HepG2 (cell line): Measurements from ENCODE around the gene SMNDC1. TPM values are rescaled to one million over a fixed set of nuclear protein-coding genes. Genes with fewer than 3 reads are reported as not detected.

Source experiments
- ARID2 ChIP-seq: sonication (generic); formaldehyde crosslinking; IDR thresholded peaks from 2 replicates; pipeline ENCODE4 v1.8.1; 2022; ENCODE audit warnings: mild to moderate bottlenecking, missing genetic modification reagents, borderline replicate concordance
- DPF2 ChIP-seq: sonication (generic); formaldehyde crosslinking; IDR thresholded peaks from 2 replicates; pipeline ENCODE4 v1.4.0; 2020; ENCODE audit warnings: mild to moderate bottlenecking, low read depth, missing genetic modification reagents, borderline replicate concordance
- ELF1 ChIP-seq: sonication (generic); formaldehyde crosslinking; IDR thresholded peaks from 2 replicates; pipeline ENCODE4 v1.4.0; 2020; ENCODE audit warnings: missing genetic modification reagents
- HOXA5 ChIP-seq: sonication (generic); formaldehyde crosslinking; IDR thresholded peaks from 2 replicates; pipeline ENCODE4 v1.4.0; 2020; ENCODE audit warnings: missing genetic modification reagents
- POLR2AphosphoS2 ChIP-seq: IDR thresholded peaks from 2 replicates; pipeline ENCODE4 v1.6.1; 2011; ENCODE audit warnings: low read depth, low read length, improper control_type of control experiment
- REXO4 ChIP-seq: sonication (generic); formaldehyde crosslinking; IDR thresholded peaks from 2 replicates; pipeline ENCODE4 v1.8.0; 2022; ENCODE audit warnings: missing genetic modification reagents, mild to moderate bottlenecking, borderline replicate concordance
- RFXAP ChIP-seq: sonication (generic); formaldehyde crosslinking; IDR thresholded peaks from 2 replicates; pipeline ENCODE4 v1.4.0; 2020; ENCODE audit warnings: missing genetic modification reagents, borderline replicate concordance
- SALL2 ChIP-seq: sonication (generic); formaldehyde crosslinking; IDR thresholded peaks from 2 replicates; pipeline ENCODE4 v1.8.1; 2023; ENCODE audit warnings: mild to moderate bottlenecking, missing genetic modification reagents, inconsistent platforms
- SAP130 ChIP-seq: IDR thresholded peaks from 2 replicates; pipeline ENCODE4 v1.6.1; 2016; ENCODE audit warnings: low read depth
- STAG1 ChIP-seq: sonication (generic); formaldehyde crosslinking; IDR thresholded peaks from 2 replicates; pipeline ENCODE4 v1.4.0; 2020; ENCODE audit warnings: missing genetic modification reagents
- ZFP90 ChIP-seq: sonication (generic); formaldehyde crosslinking; IDR thresholded peaks from 2 replicates; pipeline ENCODE4 v1.8.0; 2022; ENCODE audit warnings: missing genetic modification reagents, mild to moderate bottlenecking, inconsistent platforms, borderline replicate concordance
- ZNF207 ChIP-seq: fragments of 450-650 bp; IDR thresholded peaks from 2 replicates; pipeline ENCODE4 v1.6.1; 2016; ENCODE audit warnings: antibody characterized with exemption, borderline replicate concordance
- ZNF230 ChIP-seq: sonication (generic); formaldehyde crosslinking; IDR thresholded peaks from 2 replicates; pipeline ENCODE4 v1.4.0; 2020; ENCODE audit warnings: mild to moderate bottlenecking, missing genetic modification reagents
- ZNF792 ChIP-seq: IDR thresholded peaks from 2 replicates; pipeline ENCODE4 v1.6.1; 2016
- polyA plus RNA-seq, 8 experiments: library from polyadenylated mRNA; depleted of rRNA in 3 of 8; stranded (reverse) in 7 of 8; unstranded in 1 of 8; fragments of >200 nt; fragmentation: Illumina TruSeq in 4 of 8; extraction: Trizol in 4 of 8; gene quantifications; 2 replicates each; pipeline versions ENCODE4 v1.2.1 to v1.2.3, GENCODE V29; 2011 to 2016; ENCODE audit warnings: low read depth in 4 of 8, missing spikeins in 1 of 8, mixed read lengths in 1 of 8; ENCODE audit not compliant: insufficient read depth in 1 of 8
- total RNA-seq, 5 experiments: library from RNA; depleted of rRNA; stranded (reverse); fragments of >200 nt; fragmentation: Illumina TruSeq; extraction: Trizol; gene quantifications; 2 replicates each; pipeline ENCODE4 v1.2.3, GENCODE V29; 2016; ENCODE audit warnings: low read depth in 1 of 5
- TF ChIP-seq, protein P1 (sequence below): sonication (generic); formaldehyde crosslinking; IDR thresholded peaks from 2 replicates; pipeline ENCODE4 v1.5.0; 2020; ENCODE audit warnings: mild to moderate bottlenecking, missing genetic modification reagents, moderate library complexity
- TF ChIP-seq, protein P2 (sequence below): fragments of 450-650 bp; IDR thresholded peaks from 2 replicates; pipeline ENCODE4 v1.6.1; 2017
- TF ChIP-seq, protein P3 (sequence below): sonication (generic); formaldehyde crosslinking; IDR thresholded peaks from 2 replicates; pipeline ENCODE4 v1.4.0; 2020; ENCODE audit warnings: missing genetic modification reagents, borderline replicate concordance
- TF ChIP-seq, protein P4 (sequence below): sonication (generic); formaldehyde crosslinking; IDR thresholded peaks from 2 replicates; pipeline ENCODE4 v1.4.0; 2020; ENCODE audit warnings: missing genetic modification reagents
- TF ChIP-seq, protein P5 (sequence below), 2 experiments: sonication (generic) in 1 of 2; formaldehyde crosslinking in 1 of 2; IDR thresholded peaks; 2 replicates each; pipeline versions ENCODE4 v1.4.0 to v1.6.1; 2018 to 2020; ENCODE audit warnings: missing genetic modification reagents in 2 of 2, borderline replicate concordance in 1 of 2, low read depth in 1 of 2, mild to moderate bottlenecking in 1 of 2, missing biosample characterization in 1 of 2

SMNDC1 gene
- total and polyA plus RNA-seq, 2 of the 13 experiments (the other 11 are each of a cell fraction or from before 2014, with no cell fraction given): 7.8 to 8.9 TPM

DNA sequence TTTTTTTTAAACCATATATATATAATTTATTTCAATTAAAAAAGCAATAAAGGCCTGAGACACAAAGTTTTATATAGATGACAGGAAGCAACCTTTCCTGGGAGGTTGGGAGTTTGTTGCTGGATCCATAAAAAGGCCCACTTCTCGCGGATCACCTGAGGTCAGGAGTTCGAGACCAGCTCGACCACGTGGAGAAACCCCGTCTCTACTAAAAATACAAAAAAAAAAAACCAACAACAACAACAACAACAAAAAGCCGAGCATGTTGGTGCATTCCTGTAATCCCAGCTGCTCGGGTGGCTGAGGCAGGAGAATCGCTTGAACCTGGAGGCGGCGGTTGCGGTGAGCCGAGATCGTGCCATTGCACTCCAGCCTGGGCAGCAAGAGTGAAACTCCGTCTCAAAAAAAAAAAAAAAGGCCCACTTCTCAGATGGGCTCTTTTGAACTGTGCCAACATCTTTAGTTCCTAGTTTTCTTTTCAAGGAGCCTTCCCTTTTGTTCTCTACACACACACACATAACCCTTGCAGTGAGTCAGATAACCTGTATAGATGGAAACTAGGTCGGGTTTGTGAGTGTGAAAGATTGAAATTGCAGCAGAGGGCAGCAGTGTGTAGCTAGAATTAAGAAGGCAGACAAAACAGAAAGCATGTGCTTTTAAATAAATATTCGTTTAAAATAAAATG, 1.2 kb upstream of the SMNDC1 start (continued):
- TF ChIP-seq, protein P1, sequence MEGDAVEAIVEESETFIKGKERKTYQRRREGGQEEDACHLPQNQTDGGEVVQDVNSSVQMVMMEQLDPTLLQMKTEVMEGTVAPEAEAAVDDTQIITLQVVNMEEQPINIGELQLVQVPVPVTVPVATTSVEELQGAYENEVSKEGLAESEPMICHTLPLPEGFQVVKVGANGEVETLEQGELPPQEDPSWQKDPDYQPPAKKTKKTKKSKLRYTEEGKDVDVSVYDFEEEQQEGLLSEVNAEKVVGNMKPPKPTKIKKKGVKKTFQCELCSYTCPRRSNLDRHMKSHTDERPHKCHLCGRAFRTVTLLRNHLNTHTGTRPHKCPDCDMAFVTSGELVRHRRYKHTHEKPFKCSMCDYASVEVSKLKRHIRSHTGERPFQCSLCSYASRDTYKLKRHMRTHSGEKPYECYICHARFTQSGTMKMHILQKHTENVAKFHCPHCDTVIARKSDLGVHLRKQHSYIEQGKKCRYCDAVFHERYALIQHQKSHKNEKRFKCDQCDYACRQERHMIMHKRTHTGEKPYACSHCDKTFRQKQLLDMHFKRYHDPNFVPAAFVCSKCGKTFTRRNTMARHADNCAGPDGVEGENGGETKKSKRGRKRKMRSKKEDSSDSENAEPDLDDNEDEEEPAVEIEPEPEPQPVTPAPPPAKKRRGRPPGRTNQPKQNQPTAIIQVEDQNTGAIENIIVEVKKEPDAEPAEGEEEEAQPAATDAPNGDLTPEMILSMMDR (CRISPR knock-in tag): peak; percentile 69
- TF ChIP-seq SAP130 (CRISPR knock-in tag) (0 out of 2 replicates have a peak, but pooled peaks have one; percentile 35), ARID2 (CRISPR knock-in tag) (no peak), SALL2 (CRISPR knock-in tag) (no peak), REXO4 (CRISPR knock-in tag) (no peak), ELF1 (no peak), POLR2AphosphoS2 (no peak), RFXAP (CRISPR knock-in tag) (no peak), DPF2 (no peak), ZFP90 (no peak), HOXA5 (no peak), ZNF230 (CRISPR knock-in tag) (no peak), ZNF792 (CRISPR knock-in tag) (no peak), STAG1 (CRISPR knock-in tag) (peak; percentile 66), ZNF207 (no peak)
- TF ChIP-seq, protein P2, sequence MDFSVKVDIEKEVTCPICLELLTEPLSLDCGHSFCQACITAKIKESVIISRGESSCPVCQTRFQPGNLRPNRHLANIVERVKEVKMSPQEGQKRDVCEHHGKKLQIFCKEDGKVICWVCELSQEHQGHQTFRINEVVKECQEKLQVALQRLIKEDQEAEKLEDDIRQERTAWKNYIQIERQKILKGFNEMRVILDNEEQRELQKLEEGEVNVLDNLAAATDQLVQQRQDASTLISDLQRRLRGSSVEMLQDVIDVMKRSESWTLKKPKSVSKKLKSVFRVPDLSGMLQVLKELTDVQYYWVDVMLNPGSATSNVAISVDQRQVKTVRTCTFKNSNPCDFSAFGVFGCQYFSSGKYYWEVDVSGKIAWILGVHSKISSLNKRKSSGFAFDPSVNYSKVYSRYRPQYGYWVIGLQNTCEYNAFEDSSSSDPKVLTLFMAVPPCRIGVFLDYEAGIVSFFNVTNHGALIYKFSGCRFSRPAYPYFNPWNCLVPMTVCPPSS: no peak
- TF ChIP-seq, protein P3, sequence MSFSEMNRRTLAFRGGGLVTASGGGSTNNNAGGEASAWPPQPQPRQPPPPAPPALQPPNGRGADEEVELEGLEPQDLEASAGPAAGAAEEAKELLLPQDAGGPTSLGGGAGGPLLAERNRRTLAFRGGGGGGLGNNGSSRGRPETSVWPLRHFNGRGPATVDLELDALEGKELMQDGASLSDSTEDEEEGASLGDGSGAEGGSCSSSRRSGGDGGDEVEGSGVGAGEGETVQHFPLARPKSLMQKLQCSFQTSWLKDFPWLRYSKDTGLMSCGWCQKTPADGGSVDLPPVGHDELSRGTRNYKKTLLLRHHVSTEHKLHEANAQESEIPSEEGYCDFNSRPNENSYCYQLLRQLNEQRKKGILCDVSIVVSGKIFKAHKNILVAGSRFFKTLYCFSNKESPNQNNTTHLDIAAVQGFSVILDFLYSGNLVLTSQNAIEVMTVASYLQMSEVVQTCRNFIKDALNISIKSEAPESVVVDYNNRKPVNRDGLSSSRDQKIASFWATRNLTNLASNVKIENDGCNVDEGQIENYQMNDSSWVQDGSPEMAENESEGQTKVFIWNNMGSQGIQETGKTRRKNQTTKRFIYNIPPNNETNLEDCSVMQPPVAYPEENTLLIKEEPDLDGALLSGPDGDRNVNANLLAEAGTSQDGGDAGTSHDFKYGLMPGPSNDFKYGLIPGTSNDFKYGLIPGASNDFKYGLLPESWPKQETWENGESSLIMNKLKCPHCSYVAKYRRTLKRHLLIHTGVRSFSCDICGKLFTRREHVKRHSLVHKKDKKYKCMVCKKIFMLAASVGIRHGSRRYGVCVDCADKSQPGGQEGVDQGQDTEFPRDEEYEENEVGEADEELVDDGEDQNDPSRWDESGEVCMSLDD (CRISPR knock-in tag): no peak
- TF ChIP-seq, protein P4, sequence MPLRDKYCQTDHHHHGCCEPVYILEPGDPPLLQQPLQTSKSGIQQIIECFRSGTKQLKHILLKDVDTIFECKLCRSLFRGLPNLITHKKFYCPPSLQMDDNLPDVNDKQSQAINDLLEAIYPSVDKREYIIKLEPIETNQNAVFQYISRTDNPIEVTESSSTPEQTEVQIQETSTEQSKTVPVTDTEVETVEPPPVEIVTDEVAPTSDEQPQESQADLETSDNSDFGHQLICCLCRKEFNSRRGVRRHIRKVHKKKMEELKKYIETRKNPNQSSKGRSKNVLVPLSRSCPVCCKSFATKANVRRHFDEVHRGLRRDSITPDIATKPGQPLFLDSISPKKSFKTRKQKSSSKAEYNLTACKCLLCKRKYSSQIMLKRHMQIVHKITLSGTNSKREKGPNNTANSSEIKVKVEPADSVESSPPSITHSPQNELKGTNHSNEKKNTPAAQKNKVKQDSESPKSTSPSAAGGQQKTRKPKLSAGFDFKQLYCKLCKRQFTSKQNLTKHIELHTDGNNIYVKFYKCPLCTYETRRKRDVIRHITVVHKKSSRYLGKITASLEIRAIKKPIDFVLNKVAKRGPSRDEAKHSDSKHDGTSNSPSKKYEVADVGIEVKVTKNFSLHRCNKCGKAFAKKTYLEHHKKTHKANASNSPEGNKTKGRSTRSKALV (CRISPR knock-in tag): no peak
- TF ChIP-seq, protein P5, sequence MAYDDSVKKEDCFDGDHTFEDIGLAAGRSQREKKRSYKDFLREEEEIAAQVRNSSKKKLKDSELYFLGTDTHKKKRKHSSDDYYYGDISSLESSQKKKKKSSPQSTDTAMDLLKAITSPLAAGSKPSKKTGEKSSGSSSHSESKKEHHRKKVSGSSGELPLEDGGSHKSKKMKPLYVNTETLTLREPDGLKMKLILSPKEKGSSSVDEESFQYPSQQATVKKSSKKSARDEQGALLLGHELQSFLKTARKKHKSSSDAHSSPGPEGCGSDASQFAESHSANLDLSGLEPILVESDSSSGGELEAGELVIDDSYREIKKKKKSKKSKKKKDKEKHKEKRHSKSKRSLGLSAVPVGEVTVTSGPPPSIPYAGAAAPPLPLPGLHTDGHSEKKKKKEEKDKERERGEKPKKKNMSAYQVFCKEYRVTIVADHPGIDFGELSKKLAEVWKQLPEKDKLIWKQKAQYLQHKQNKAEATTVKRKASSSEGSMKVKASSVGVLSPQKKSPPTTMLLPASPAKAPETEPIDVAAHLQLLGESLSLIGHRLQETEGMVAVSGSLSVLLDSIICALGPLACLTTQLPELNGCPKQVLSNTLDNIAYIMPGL (CRISPR knock-in tag; IDR thresholded peaks at IDR 0.05; ENCODE audit: borderline replicate concordance in 1 of 2, low read depth in 1 of 2): peak in 1 of 2 experiments; percentile 40; a peak in 1 of 4 replicates
